A549 (cell line): Measurements from ENCODE around the gene SIRT7. TPM values are rescaled to one million over a fixed set of nuclear protein-coding genes. Genes with fewer than 3 reads are reported as not detected.
A peak's percentile ranks its signal among the peaks of the same experiment; 100 is the strongest.

Experiments
- ATAC-seq, 2 experiments: fragments of 200-7000 bp in 1 of 2; fragments of >200 bp in 1 of 2; cut with Nextera tagmentation in 1 of 2; cut with Tn5 transposase in 1 of 2; 3 replicates each; pipeline versions ENCODE4 v1.8.0 to v1.9.1; 2018 to 2020; ENCODE audit warnings: mild to moderate bottlenecking in 1 of 2, moderate library complexity in 1 of 2
- CTCF ChIA-PET: fragments of 300-600 bp; sonication (Branson Sonifier 250); formaldehyde crosslinking; extraction: SDS; loops from one replicate; lab custom pipeline; 2021; ENCODE audit warnings: antibody characterized with exemption, inconsistent platforms; lab: Yijun Ruan, JAX
- POLR2A ChIA-PET: fragments of 350-600 bp; formaldehyde crosslinking; extraction: SDS; loops from one replicate; lab custom pipeline; 2021; ENCODE audit warnings: antibody characterized with exemption, inconsistent platforms; lab: Yijun Ruan, JAX
- DNase-seq, 2 experiments: peaks; one replicate each; pipeline versions ENCODE4 v3.0.0 to v3.0.0-alpha.2; 2011 to 2016; ENCODE audit warnings: low read depth in 1 of 2, low spot score in 1 of 2
- FAIRE-seq: peaks from 2 replicates; lab custom pipeline; 2011; peaks lifted over from hg19 to GRCh38; lab: Jason Lieb, UNC
- H3K27ac ChIP-seq, 2 experiments: fragments of >200 bp; sonication (Bioruptor Twin); formaldehyde crosslinking; 3 replicates each; pipeline ENCODE4 v1.5.1; 2016 to 2017
- H3K4me1 ChIP-seq: fragments of >200 bp; sonication (Bioruptor Twin); formaldehyde crosslinking; 3 replicates; pipeline ENCODE4 v1.6.1; 2016
- H3K4me2 ChIP-seq: fragments of >200 bp; sonication (Bioruptor Twin); formaldehyde crosslinking; 3 replicates; pipeline ENCODE4 v1.6.1; 2016
- H3K4me3 ChIP-seq: fragments of >200 bp; sonication (Bioruptor Twin); formaldehyde crosslinking; 3 replicates; pipeline ENCODE4 v1.5.1; 2016
- H3K9me3 ChIP-seq: fragments of >200 bp; sonication (Bioruptor Twin); formaldehyde crosslinking; 3 replicates; pipeline ENCODE4 v1.6.1; 2016
- CHD4 ChIP-seq: fragments of 200-600 bp; sonication (generic); IDR thresholded peaks from 2 replicates; pipeline ENCODE4 v1.6.1; 2016; ENCODE audit warnings: antibody characterized with exemption, mild to moderate bottlenecking, borderline replicate concordance
- EP300 ChIP-seq, 2 experiments: fragments of >200 bp; sonication (Bioruptor Twin); formaldehyde crosslinking; IDR thresholded peaks; 2 replicates in 1 of 2; 3 replicates in 1 of 2; pipeline ENCODE4 v1.6.1; 2016 to 2017
- FOSL2 ChIP-seq, 2 experiments: fragments of 450-650 bp in 1 of 2; fragments of >200 bp in 1 of 2; sonication (Bioruptor Twin) in 1 of 2; formaldehyde crosslinking; IDR thresholded peaks; 2 replicates each; pipeline versions ENCODE4 v1.5.0 to v1.6.1; 2016 to 2020; ENCODE audit warnings: mild to moderate bottlenecking in 1 of 2, moderate library complexity in 1 of 2
- GATA3 ChIP-seq: IDR thresholded peaks from 2 replicates; pipeline ENCODE4 v1.6.1; 2012; ENCODE audit warnings: borderline replicate concordance
- KDM5A ChIP-seq: fragments of 200-600 bp; sonication (generic); IDR thresholded peaks from 2 replicates; pipeline ENCODE4 v1.6.1; 2016; ENCODE audit warnings: antibody characterized with exemption, mild to moderate bottlenecking
- MAX ChIP-seq: IDR thresholded peaks from 2 replicates; pipeline ENCODE4 v1.6.1; 2012
- MAZ ChIP-seq: fragments of 150-350 bp; IDR thresholded peaks from 2 replicates; pipeline ENCODE4 v1.6.1; 2014; ENCODE audit warnings: antibody characterized with exemption, low read depth, low read length, borderline replicate concordance
- NFE2L2 ChIP-seq: fragments of 150-350 bp; conservative IDR thresholded peaks from 2 replicates; pipeline ENCODE4 v1.6.1; 2014; ENCODE audit warnings: low read length
- NPAS2 ChIP-seq: fragments of 250-450 bp; sonication (Bioruptor Pico); IDR thresholded peaks from 2 replicates; pipeline ENCODE4 v1.8.0; 2022; ENCODE audit warnings: mild to moderate bottlenecking, moderate library complexity, borderline replicate concordance
- PHF8 ChIP-seq: fragments of 200-600 bp; sonication (generic); IDR thresholded peaks from 2 replicates; pipeline ENCODE4 v1.6.1; 2016; ENCODE audit warnings: low read depth, mild to moderate bottlenecking, antibody characterized with exemption, moderate library complexity, borderline replicate concordance
- RAD21 ChIP-seq, 2 experiments: fragments of >200 bp in 1 of 2; sonication (Bioruptor Twin) in 1 of 2; formaldehyde crosslinking in 1 of 2; IDR thresholded peaks in 1 of 2; conservative IDR thresholded peaks in 1 of 2; 2 replicates in 1 of 2; 3 replicates in 1 of 2; pipeline ENCODE4 v1.6.1; 2012 to 2018; ENCODE audit warnings: inconsistent platforms in 1 of 2
- RNF2 ChIP-seq: fragments of 200-600 bp; sonication (generic); IDR thresholded peaks from 2 replicates; pipeline ENCODE4 v1.6.1; 2016; ENCODE audit warnings: low read depth, mild to moderate bottlenecking, antibody characterized with exemption, moderate library complexity, borderline replicate concordance
- SREBF2 ChIP-seq: fragments of 450-650 bp; IDR thresholded peaks from 2 replicates; pipeline ENCODE4 v1.6.1; 2014; ENCODE audit warnings: mild to moderate bottlenecking, moderate library complexity
- TP53 ChIP-seq: fragments of 250-450 bp; sonication (Bioruptor Pico); IDR thresholded peaks from 2 replicates; pipeline ENCODE4 v1.5.0; 2021; ENCODE audit warnings: mild to moderate bottlenecking, moderate library complexity
- WGBS: methylation state at CpG from one replicate; pipeline ENCODE4 v1.1.6; 2017; ENCODE audit errors: missing lambda C conversion rate; 5-methylcytosine and 5-hydroxymethylcytosine counted together
- polyA plus RNA-seq, 4 experiments: library from polyadenylated mRNA; depleted of rRNA in 3 of 4; stranded (reverse); fragments of >200 nt; fragmentation: RNase III in 1 of 4; extraction: RNeasy Plus Mini Kit Qiagen cat#74134 plus additional on column Dnase treatment in 1 of 4; gene quantifications; 2 replicates in 3 of 4; 3 replicates in 1 of 4; pipeline ENCODE4 v1.2.3, GENCODE V29; 2011 to 2017

SIRT7 gene
- polyA plus RNA-seq, 2 of the 4 experiments (the other 2 are of a cell fraction), result 9.8 to 35.2 TPM

GRCh38 chr17:81888988-81889595 is 28.9 kb downstream of the SIRT7 start:
- ATAC-seq, result no peak
- ChIA-PET CTCF (interaction anchor here (1.6 to 11.2 kb wide), 3 partner anchors 18 to 70 kb away, joined by 3 to 126 read pairs (median 7); partner anchors contain the start of genes ARHGDIA and MAFG), POLR2A (interaction anchor here (1.4 kb wide), 1 partner anchor 10 kb away, joined by 3 read pairs; no protein-coding TSS in a partner anchor)
- DNase-seq, result no peak
- TF ChIP-seq GATA3, result no peak
- TF ChIP-seq CHD4, result no peak
- no peak for TF ChIP-seq RAD21 (conservative IDR thresholded peaks at IDR 0.05 in 1 of 2, IDR thresholded peaks at IDR 0.05 in 1 of 2)
- no peak for TF ChIP-seq NPAS2 (CRISPR knock-in tag)
- no peak for TF ChIP-seq MAZ
- TF ChIP-seq EP300 (IDR thresholded peaks at IDR 0.05), result no peak
- TF ChIP-seq PHF8, result no peak
- FAIRE-seq, result no peak
- no peaks in the 10 kb centered on the region for H3K9me3 ChIP-seq
- WGBS, result 95% methylated on average over 16 of the region's 16 CpGs
- peaks cover 27% of the 10 kb centered on the region for H3K4me1 ChIP-seq
- H3K4me3 ChIP-seq, result no peak overlapping the region; the same call in 2 of the 3 replicates
- peak overlapping the region; percentile 99 for H3K4me2 ChIP-seq
- no peak overlapping the region for H3K27ac ChIP-seq

GRCh38 chr17:81888105-81888987 is 29.6 kb downstream of the SIRT7 start:
- POLR2A ChIA-PET, result interaction anchor here (1.4 kb wide), 1 partner anchor 9 kb away, joined by 3 read pairs; no protein-coding TSS in a partner anchor
- CTCF ChIA-PET, result interaction anchor here (0.6 to 11.2 kb wide), 2 partner anchors 17 to 135 kb away, joined by 3 to 126 read pairs; partner anchors contain the start of gene ARHGDIA
- H3K9me3 ChIP-seq, result no peaks in the 10 kb centered on the region
- H3K4me2 ChIP-seq, result no peak overlapping the region
- no peak for ATAC-seq
- no peak overlapping the region for H3K4me3 ChIP-seq
- H3K4me1 ChIP-seq, result peaks cover 27% of the 10 kb centered on the region
- 93% methylated on average over 44 of the region's 44 CpGs for WGBS
- no peak overlapping the region for H3K27ac ChIP-seq
- TF ChIP-seq NFE2L2 (no peak), SREBF2 (no peak), RAD21 (conservative IDR thresholded peaks at IDR 0.05 in 1 of 2, IDR thresholded peaks at IDR 0.05 in 1 of 2) (no peak)
- TF ChIP-seq, all 56 proteins: peak for 0
- DNase-seq (no peak), FAIRE-seq (no peak)

- peaks cover 20% of the 10 kb centered on the region for H3K4me1 ChIP-seq
- no peak for FAIRE-seq
- ChIA-PET POLR2A (interaction anchor here (1.4 kb wide), 1 partner anchor 9 kb away, joined by 5 read pairs; no protein-coding TSS in a partner anchor), CTCF (interaction anchor here (0.8 to 11.2 kb wide), 5 partner anchors 9 to 144 kb away, joined by 3 to 126 read pairs (median 5); partner anchors contain the start of gene ARHGDIA)
- no peak overlapping the region for H3K4me2 ChIP-seq
- no peak overlapping the region for H3K4me3 ChIP-seq
- TF ChIP-seq MAX, result no peak
- TF ChIP-seq FOSL2 (IDR thresholded peaks at IDR 0.05), result no peak
- TF ChIP-seq FOSL2 (CRISPR knock-in tag; IDR thresholded peaks at IDR 0.05), result 0 out of 2 replicates have a peak, but pooled peaks have one; percentile 10
- TF ChIP-seq EP300 (IDR thresholded peaks at IDR 0.05), result no peak
- no peak for TF ChIP-seq RNF2
- 0 out of 2 replicates have a peak, but pooled peaks have one; percentile 2 for TF ChIP-seq TP53 (CRISPR knock-in tag)
- no peak for TF ChIP-seq KDM5A
- H3K27ac ChIP-seq, result peak overlapping the region in 1 of 2 experiments; percentile 34; a peak in 1 of 6 replicates
- peak; percentile 6 to 28; a peak in 3 of 6 replicates for ATAC-seq
- DNase-seq, result no peak
- 71% methylated on average over 10 of the region's 11 CpGs for WGBS
- H3K9me3 ChIP-seq, result no peaks in the 10 kb centered on the region
Measured at GRCh38 chr17:81885869-81886548, 32.0 kb downstream of the SIRT7 start.
